NCI-H1048 (cell line): ENCODE measurements around the gene KRTAP4-16.
A peak's percentile ranks its signal among the peaks of the same experiment; 100 is the strongest.
"Not testable (repeated sequence)": the region's sequence is repeated elsewhere in the genome, so short reads cannot be mapped to it uniquely, and the experiment has no call there.

Experiments used
- DNase-seq: peaks from one replicate; lab custom pipeline; 2025; lab: John Stamatoyannopoulos, UW

Gene KRTAP4-16

DNA sequence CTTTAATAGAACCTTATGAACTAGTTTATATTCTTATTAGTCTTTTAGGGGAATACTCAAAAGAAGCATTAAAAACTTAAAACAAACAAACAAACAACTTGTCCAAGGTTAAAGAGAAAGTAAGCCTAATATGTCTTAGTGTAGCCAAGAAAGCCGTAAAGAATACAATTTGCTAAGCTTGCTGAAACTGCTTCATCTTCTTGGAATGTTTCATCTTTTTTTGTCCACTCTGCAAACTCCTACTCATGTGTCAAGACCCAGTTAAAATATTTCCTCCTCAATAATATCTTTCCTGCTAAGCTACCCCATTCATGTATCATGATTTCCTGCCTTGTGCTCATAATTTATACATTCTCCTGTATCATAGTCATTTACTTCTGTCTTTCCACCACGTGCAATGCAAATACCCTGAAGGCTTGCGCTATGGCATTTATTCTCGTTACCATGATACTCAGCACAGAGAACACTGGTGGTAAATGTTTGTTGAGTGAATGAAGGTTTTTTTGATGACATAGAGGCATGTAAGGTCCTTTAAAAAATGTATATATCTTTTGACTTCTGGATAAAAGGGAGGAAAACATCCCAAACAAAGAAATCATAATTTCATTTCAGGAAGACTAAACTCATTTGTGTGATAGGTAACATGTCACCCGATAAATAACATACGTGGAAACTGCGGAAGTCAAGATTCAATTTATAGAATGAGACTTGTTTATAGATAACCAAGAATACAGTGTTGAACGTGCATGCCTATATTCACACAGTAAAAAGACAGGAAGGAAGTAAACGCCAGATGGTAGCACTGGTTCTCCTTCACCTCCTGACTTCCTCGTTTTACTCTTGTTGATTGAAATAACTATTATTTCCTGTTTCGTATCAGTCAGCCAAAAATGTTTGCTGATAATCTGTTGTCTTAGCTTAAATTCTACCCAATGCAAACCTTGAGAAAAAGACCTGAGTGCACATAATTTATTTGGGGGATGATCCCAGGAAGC is 18.0 kb upstream of the KRTAP4-16 start:
- not testable (repeated sequence) for DNase-seq

DNA sequence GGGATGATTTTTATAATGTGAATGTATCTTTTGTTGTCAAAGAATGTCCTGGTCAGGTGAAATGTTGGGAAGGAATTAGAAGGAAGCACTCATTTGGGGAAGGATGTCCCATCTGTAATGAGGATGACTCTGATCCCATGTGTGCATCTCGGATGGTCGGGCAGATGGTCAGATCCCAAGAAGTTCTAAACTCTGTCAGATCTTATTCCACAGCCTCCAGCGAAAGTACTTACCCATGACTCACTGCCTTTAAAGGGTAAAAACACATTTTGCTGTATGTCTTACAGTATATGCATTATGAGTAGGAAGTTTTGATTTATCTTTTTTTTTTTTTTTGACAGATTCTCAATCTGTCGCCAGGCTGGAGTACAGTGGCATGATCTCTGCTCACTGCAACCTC is 16.7 kb upstream of the KRTAP4-16 start:
- DNase-seq, result no peak

DNA sequence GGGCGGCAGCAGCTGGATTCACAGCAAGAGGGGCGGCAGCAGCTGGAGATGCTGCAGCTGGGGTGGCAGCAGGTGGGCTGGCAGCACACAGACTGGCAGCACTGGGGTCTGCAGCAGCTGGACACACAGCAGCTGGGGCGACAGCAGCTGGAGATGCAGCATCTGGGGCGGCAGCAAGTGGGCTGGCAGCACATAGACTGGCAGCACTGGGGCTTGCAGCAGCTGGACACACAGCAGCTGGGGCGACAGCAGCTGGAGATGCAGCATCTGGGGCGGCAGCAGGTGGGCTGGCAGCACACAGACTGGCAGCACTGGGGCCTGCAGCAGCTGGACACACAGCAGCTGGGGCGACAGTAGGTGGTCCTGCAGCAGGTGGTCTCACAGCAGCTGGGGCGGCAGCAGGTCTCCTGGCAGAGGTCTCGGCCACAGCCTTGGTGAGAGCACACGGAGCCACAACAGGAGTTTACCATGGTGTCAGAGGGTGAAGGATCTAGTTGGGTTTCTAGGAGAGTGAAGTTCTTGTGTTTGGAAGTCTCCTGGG is 15.9 kb upstream of the KRTAP4-16 start, which contains the start of gene KRTAP4-11:
Gene KRTAP4-11 (minus strand): TSS at position 528 of the 541 bp plus-strand sequence. CDS start 58 bp downstream, at position 470.
- DNase-seq, result not testable (repeated sequence)

DNA sequence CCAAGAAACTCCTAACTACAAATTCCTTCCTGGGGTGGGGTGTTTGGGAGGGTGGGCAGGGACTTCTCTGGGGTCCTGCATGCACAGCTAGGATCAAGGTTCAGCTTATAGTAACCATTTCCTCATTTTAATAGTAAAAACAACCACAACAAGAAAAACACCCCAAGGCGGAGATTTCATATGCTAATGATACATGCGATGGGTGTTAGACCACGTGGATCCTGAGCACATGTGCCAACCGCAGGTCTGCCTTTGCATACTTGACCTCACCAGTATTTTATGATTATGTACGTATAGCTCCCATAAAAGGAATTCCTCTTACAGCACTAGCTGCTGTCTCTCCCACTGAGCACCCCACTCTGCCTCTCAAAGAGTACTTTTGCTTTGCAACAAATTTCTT is 14.3 kb upstream of the KRTAP4-16 start:
- peak; percentile 47 for DNase-seq

DNA sequence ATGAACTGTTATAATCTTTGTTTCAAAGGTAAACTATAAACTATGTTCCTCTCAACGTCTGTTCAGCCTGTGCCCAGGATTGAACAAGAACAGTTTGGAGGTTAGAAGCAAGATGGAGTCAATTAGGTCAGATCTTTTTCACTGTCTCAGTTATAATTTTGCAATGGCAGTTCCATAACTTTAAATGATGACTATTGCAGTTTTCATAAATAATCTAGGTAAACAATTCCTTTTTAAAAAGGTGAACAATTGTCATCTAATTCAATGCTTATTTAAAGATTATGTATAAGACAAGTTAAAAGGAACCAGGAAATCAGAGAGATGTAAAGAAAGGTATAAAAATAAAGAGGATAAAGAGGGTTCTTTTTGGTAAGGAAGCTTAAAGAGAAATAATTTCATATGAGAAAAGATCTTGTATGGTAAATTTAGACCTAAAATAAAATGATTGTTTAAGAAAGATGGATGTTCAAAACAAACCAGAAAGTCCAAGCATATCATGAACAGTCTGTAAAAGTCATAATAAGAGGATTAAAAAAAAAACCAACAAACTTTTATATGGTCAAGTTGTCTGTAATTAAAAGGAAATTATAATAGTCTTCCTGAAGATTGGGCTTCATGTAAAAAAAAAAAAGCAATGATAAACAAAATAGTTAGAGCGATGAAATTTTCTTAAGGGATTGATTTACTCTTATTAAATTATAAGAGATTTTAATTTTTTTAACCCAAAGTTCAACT is 9.3 kb upstream of the KRTAP4-16 start:
- no peak for DNase-seq

DNA sequence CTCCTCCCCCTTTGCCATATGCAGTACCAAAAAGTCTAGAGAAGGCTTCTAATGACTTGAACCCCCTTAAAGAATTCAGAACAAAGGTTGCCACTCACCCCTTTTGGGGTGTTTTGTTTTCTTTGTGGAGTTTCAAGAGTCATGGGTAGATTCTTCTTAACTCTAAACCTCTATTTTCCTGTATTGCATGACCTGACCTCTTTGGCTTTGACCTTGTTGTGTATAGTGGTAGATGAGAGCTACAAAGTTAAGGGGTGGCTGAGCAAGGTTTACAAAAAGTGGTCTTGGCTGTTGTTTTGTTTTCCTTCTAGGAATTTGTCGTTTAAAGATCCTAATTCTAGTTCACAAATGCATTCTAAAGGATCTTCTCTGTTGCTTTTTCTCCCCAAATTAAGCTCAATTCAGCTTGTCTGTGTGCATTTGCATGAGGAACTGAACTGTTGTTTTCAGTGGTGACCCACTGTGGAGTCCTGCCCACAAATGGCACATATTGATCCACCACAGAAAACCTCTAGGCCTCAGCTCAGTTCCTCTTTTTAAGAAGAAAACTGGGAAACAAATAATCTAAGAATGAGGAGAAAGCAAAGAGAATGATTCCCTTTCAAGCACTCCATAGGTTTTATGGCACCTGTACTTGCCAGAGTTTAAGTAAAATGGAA is 6.8 kb upstream of the KRTAP4-16 start:
- not testable (repeated sequence) for DNase-seq

DNA sequence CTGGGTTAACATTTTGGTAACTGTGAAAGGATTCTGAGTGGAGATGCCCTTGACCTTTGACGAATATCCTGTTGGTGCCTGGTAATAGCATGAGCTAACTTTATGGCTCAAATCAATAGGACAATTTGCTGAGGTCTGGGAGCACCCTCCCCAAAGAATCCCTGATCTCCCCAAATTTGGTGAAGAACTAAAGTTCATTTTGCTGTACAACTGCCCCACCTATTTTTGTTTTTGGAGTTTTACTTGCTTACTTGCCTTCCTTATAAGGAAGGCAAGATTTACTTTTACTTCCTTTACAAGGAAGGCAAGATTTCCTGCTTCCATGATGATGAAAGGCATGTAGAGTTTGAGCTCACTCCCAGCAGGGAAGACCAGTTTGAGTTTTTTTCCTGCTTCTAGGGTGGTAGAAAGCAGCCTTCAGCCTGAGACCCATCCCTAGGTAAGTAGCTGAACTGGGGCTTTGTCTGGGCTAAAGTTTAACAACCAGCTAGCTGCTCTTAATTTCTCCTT is 6.0 kb upstream of the KRTAP4-16 start:
- DNase-seq, result no peak

DNA sequence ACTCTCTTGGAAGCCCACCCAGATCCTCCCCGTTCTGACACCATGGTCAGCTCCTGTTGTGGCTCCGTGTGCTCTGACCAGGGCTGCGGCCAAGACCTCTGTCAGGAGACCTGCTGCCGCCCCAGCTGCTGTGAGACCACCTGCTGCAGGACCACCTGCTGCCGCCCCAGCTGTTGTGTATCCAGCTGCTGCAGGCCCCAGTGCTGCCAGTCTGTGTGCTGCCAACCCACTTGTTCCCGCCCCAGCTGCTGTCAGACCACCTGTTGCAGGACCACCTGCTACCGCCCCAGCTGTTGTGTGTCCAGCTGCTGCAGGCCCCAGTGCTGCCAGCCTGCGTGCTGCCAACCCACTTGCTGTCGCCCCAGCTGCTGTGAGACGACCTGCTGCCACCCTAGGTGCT is 3.3 kb upstream of the KRTAP4-16 start, which contains the start of gene KRTAP4-9:
Gene KRTAP4-9 (plus strand): TSS at position 43 of the 400 bp plus-strand sequence. CDS start 0 bp downstream, at position 43.
- DNase-seq, result not testable (repeated sequence)

DNA sequence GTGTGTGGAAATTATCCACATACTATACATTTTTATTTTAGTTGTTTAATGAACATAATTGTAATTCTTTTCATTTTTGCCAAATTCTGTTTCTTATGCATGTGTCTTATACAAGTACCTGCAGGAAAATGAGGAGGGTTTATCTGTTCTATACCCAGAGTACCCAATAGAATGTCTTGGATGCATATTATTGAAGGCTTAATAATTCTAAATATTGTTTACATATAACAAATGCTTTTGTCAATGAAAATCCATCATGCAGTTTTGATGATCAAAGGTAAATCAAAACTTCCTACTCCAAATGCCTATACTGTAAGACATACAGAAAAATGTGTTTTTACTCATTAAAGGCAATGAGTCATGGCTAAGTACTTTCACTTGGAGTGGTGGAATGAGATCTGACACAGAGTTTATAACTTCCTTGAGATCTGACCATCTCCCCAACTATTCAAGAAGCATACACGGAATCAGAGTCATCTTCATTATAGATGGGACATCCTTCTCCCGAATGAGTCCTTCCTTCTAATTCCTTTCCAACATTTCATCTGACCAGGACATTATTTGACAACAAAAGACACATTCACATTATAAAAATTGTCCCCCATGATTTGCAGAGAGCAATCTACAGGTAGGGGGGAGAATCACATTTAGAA is 2.5 kb upstream of the KRTAP4-16 start:
- not testable (repeated sequence) for DNase-seq

DNA sequence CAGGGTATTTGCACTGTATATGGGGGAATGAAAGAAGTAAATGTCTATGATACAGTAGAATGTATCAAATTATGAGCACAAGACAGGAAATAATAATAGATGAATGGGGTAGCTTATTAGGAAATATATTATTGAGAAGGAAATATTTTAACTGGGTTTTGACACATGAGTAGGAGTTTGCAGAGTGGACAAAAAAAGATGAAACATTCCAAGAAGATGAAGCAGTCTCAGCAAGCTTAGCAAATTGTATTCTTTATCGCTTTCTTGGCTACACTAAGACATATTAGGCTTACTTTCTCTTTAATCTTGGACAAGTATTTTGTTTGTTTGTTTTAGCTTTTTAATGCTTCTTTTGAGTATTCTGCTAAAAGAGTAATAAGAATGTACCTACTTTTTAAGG is 1.9 kb upstream of the KRTAP4-16 start:
- no peak for DNase-seq

DNA sequence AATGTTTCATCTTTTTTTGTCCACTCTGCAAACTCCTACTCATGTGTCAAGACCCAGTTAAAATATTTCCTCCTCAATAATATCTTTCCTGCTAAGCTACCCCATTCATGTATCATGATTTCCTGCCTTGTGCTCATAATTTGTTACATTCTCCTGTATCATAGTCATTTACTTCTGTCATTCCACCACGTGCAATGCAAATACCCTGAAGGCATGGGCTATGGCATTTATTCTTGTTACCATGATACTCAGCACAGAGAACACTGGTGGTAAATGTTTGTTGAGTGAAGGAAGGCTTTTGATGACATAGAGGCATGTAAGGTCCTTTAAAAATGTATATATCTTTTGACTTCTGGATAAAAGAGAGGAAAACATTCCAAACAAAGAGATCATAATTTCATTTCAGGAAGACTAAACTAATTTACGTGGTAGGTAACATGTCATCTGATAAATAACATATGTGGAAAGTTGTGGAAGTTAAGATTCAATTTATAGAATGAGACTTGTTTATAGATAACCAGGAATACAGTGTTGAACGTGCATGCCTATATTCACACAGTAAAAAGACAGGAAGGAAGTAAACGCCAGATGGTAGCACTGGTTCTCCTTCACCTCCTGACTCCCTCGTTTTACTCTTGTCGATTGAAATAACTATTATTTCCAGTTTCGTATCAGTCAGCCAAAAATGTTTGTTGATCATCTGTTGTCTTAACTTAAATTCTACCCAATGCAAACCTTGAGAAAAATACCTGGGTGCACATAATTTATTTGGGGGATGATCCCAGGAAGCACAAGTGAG is 2.1 kb downstream of the KRTAP4-16 start:
- not testable (repeated sequence) for DNase-seq

DNA sequence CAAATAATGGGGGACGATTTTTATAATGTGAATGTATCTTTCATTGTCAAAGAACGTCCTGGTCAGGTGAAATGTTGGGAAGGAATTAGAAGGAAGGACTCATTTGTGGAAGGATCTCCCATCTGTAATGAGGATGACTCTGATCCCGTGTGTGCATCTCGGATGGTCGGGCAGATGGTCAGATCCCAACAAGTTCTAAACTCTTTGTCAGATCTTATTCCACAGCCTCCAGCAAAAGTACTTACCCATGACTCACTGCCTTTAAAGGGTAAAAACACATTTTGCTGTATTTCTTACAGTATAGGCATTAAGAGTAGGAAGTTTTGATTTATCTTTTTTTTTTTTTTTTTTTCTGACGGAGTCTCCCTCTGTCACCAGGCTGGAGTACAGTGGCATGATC is 3.5 kb downstream of the KRTAP4-16 start:
- DNase-seq, result no peak

DNA sequence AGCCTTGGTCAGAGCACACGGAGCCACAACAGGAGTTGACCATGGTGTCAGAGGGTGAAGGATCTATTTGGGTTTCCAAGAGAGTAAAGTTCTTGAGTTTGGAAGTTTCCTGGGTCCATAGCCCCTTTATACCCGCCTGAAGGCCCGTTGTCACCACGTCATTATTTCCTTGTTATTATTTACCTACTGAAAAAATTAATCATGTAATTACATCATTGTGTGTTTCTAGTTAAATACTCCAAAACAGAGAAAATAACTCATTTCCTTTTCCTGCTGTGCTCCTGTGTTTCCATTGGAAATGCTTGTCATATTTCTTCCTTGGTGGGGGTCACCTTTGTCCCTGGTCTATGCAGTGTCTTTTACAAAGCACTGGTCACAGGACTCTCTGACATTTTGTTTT is 4.0 kb downstream of the KRTAP4-16 start, which contains the start of gene KRTAP4-8:
Gene KRTAP4-8 (minus strand): TSS at position 101 of the 400 bp plus-strand sequence. CDS start 58 bp downstream, at position 43.
- no peak for DNase-seq

DNA sequence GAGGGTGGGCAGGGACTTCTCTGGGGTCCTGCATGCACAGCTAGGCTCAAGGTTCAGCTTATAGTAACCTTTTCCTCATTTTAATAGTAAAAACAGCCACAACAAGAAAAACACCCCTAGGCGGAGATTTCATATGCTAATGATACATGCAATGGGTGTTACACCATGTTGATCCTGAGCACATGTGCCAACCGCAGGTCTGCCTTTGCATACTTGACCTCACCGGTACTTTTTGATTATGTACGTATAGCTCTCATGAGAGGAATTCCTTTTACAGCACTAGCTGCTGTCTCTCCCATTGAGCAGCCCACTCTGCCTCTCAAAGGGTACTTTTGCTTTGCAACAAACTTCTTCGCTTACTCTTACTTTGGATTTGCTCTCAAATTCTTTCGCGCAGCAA is 6.0 kb downstream of the KRTAP4-16 start:
- DNase-seq, result peak; percentile 53

DNA sequence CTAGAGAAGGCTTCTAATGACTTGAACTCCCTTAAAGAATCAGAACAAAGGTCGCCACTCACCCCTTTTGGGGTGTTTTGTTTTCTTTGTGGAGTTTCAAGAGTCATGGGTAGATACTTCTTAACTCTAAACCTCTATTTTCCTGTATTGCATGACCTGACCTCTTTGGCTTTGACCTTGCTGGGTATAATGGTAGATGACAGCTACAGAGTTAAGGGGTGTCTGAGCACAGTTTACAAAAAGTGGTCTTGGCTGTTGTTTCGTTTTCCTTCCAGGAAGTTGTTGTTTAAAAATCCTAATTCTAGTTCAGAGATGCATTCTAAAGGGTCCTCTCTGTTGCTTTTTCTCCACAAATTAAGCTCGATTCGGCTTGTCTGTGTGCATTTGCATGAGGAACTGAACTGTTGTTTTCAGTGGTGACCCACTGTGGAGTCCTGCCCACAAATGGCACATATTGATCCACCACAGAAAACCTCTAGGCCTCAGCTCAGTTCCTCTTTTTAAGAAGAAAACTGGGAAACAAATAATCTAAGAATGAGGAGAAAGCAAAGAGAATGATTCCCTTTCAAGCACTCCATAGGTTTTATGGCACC is 13.2 kb downstream of the KRTAP4-16 start:
- not testable (repeated sequence) for DNase-seq

DNA sequence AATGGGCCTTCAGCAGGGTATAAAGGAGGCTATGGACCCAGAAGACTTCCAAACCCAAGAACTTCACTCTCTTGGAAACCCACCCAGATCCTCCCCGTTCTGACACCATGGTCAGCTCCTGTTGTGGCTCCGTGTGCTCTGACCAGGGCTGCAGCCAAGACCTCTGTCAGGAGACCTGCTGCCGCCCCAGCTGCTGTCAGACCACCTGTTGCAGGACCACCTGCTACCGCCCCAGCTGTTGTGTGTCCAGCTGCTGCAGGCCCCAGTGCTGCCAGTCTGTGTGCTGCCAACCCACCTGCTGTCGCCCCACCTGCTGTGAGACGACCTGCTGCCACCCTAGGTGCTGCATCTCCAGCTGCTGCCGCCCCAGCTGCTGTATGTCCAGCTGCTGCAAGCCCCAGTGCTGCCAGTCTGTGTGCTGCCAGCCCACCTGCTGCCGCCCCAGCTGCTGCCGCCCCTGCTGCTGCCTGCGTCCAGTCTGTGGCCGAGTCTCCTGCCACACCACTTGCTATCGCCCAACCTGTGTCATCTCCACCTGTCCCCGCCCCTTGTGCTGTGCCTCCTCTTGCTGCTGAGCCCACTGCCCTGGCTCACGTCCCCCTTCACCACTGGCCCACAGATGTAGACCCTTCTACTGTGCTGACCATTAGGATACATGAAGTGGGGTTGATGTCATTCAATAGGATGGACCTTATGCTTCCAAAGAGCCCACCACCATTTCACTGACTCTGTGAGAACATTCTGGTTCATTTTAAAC is 17.7 kb downstream of the KRTAP4-16 start, which contains the start of gene KRTAP4-7:
Gene KRTAP4-7 (plus strand): TSS at position 51 of the 757 bp plus-strand sequence. CDS start 57 bp downstream, at position 108.
- not testable (repeated sequence) for DNase-seq

DNA sequence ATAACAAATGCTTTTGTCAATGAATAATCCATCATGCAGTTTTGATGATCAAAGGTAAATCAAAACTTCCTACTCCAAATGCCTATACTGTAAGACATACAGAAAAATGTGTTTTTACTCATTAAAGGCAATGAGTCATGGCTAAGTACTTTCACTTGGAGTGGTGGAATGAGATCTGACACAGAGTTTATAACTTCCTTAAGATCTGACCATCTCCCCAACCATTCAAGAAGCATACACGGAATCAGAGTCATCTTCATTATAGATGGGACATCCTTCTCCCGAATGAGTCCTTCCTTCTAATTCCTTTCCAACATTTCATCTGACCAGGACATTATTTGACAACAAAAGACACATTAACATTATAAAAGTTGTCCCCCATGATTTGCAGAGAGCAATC is 18.6 kb downstream of the KRTAP4-16 start:
- DNase-seq, result not testable (repeated sequence)

DNA sequence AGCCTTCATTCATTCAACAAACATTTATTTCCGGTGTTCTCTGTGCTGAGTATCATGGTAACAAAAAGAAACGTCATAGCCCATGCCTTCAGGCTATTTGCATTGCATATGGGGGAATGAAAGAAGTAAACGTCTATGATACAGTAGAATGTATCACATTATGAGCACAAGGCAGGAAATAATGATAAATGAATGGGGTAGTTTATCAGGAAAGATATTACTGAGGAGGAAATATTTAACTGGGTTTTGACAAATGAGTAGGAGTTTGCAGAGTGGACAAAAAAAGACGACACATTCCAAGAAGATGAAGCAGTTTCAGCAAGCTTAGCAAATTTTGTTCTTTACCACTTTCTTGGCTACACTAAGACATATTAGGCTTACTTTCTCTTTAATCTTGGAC is 19.4 kb downstream of the KRTAP4-16 start:
- no peak for DNase-seq

DNA sequence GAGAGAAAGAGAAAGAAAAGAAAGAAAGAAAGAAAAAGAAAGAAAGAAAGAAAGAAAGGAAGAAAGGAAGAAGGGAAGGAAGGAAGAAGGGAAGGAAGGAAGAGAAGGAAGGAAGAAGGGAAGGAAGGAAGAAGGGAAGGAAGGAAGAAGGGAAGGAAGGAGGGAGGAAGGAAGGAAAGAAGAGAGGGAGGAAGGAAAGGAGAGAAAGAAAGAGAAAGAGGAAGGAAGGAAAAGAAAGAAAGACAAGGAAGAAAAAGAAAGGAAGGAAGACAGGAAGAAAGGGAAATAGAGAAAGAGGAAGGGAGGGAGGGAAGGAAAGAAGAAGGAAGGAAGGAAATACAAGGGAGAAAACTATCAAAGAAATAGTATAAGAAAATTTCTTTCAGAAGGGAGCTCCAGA is 25.2 kb downstream of the KRTAP4-16 start:
- no peak for DNase-seq
